ENCODE measurements around the gene EEF1AKMT1. TPM values are rescaled to one million over a fixed set of nuclear protein-coding genes. Genes with fewer than 3 reads are reported as not detected.

Gene EEF1AKMT1
- total and polyA plus RNA-seq, 10 of the 15 experiments (the other 5 are each of a cell fraction or from before 2014, with no cell fraction given), result 7.9 to 44.5 (median 11.0) TPM

GRCh38 chr13:20812890-20813289, 39.1 kb upstream of the EEF1AKMT1 start:
- in situ Hi-C loops (cut with MboI) (no loop called here), intact Hi-C loops (cut with micrococcal nuclease; ENCODE audit: unreplicated experiment) (no loop called here)
- H3K4me2 ChIP-seq (ENCODE audit: control insufficient read depth, insufficient read depth), result no peak overlapping the region
- WGBS (ENCODE audit: insufficient coverage, insufficient replicate concordance, low lambda C conversion rate, missing lambda C conversion rate), result 93% methylated on average over 7 of the region's 7 CpGs
- CTCF ChIA-PET, result no interaction called here
- BruUV-seq (replicated peaks), result no TSS peak
- no peaks in the 10 kb centered on the region for H3K79me2 ChIP-seq (ENCODE audit: control insufficient read depth, insufficient read depth, low read length)
- ATAC-seq, result no peak
- no peaks in the 10 kb centered on the region for H3K4me1 ChIP-seq (ENCODE audit: control insufficient read depth, insufficient read depth, low read length)
- H3K4me3 ChIP-seq, result no peak overlapping the region
- no peak for DNase-seq (ENCODE audit: low read depth, low spot score)
- no peak overlapping the region for H3K9ac ChIP-seq (ENCODE audit: control insufficient read depth, insufficient read depth, low read length)
- POLR2A ChIA-PET, result no interaction called here
- H3K27me3 ChIP-seq (replicated peaks in 1 of 2; ENCODE audit: control insufficient read depth in 2 of 2, insufficient read depth in 2 of 2, low read length in 1 of 2), result no peaks in the 10 kb centered on the region
- no peaks in the 10 kb centered on the region for H4K20me1 ChIP-seq (ENCODE audit: control insufficient read depth, insufficient read depth)
- H2AFZ ChIP-seq (ENCODE audit: control insufficient read depth, low read depth, low read length), result no peak overlapping the region
- RAD21 ChIA-PET (ENCODE audit: unreplicated experiment), result no interaction called here
- TF ChIP-seq NBN (IDR thresholded peaks at IDR 0.05), result no peak
- no peak for TF ChIP-seq ZNF592 (IDR thresholded peaks at IDR 0.05)
- no peak for TF ChIP-seq LARP7 (IDR thresholded peaks at IDR 0.05)
- no peak for TF ChIP-seq NRF1 (conservative IDR thresholded peaks at IDR 0.05; ENCODE audit: low read depth, low read length)
- no peak for TF ChIP-seq JUND (IDR thresholded peaks at IDR 0.05; ENCODE audit: low read depth, low read length)
- TF ChIP-seq RBBP5 (conservative IDR thresholded peaks at IDR 0.05), result no peak
- H3K9me3 ChIP-seq (replicated peaks; ENCODE audit: control insufficient read depth, insufficient read depth, low read length), result no peaks in the 10 kb centered on the region
- peaks cover 3 to 10% of the 10 kb centered on the region in 2 experiments; a peak in 3 of 4 replicates for H3K36me3 ChIP-seq (ENCODE audit: control insufficient read depth in 2 of 2, insufficient read depth in 2 of 2, low read length in 1 of 2)
- SMC1A ChIA-PET (ENCODE audit: uncharacterized antibody, unreplicated experiment), result no interaction called here
- no peak overlapping the region for H3K27ac ChIP-seq (ENCODE audit: control insufficient read depth, insufficient read depth)
- FAIRE-seq, result no peak

All from GM12878 (cell line).